ENCODE results near the gene TOP3A.

Gene TOP3A

DNA sequence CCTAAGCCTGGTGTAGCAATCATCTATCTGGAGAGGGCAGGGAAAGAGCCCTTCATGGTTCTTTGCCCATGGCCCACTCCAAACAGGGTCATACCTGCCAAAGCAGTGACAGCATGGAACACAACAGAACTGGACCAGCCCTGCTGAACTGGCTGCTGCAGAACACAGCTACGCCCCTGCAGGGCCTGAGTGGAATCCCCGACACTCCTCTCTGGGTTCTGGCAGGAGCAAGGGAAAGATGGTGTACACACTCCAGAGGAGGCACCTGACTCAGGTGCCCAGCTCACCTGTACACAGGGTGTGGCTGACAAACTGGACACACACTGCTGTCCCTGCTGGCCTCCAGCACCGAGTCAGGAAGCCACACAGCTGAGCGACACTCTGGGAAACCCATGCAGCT lies 34.5 kb downstream of the TOP3A start:
- DNase-seq (ENCODE audit: low read depth), result no peak

DNA sequence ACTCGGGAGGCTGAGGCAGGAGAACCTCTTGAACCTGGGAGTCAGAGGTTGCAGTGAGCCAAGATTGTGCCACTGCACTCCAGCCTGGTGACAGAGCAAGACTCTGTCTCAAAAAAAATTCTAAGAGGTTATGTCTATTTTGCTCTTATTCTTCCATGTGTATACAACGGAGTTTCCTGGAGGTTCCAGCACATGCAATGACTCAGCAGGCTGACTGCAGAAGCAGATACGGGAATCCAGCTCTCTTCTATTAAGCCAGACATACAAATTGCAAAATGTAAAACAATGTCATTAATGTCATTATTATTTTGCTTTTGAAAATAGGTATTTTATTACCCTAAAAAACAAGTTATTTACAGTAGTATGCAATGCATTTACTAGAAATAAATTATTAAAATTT lies 35.9 kb downstream of the TOP3A start:
- DNase-seq (ENCODE audit: low read depth), result peak; percentile 46

DNA sequence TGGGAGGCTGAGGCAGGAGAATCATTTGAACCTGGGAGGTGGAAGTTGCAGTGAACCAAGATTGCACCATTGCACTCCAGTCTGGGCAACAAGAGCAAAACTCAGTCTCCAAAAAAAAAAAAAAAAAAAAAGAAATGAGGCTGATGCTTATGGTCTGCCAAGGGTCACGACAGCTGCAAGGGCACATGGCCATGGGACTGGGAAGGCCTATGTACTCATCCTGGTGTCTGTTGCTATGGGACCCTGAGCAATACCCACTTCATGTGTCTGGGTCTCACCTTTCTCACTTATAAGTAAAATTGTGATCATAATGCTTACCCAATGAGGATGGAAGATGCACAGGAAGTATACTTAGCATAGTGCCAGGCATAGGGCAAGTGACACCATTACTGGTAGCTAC lies 37.7 kb downstream of the TOP3A start:
- no peak for DNase-seq (ENCODE audit: low read depth)

DNA sequence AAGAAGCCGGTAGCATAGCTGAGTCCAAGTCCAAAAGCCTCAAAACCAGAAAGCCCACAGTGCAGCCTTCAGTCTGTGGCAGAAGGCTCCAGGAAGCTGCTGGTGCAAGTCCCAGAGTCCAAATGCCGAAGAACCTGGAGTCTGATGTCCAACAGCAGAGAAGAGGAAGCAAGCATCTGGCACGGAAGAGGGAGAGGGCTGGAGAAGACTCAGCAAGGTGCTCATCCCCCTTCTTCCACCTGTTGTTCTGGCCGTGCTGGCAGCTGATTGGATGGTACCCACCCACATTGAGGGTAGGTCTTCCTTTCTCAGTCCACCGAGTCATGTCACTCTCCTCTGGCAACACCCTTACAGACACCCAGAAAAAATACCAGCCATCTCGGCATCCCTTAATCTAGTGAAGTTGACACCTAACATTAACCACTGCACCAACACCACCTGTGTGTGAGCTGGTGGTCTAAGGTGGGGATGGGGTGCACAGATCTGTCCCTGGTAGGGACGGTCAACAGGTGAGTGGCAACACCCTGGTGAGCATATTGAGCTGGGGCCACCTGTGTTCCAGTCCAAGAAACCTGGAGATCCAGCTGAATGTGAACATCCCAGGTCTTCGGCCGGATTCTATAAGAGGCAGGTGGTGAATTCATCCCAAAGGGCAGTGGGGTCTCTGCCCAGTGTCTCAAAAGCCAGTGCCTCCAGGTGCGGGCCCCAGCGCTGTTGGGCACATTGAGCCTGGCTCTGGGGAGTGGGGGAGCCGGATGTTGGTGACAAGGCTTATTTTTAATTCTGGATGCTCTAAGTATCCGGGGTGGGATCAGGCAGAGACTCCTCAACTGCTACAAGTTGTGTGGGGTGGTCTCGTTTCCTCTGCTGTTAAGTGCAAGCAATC lies 44.5 kb downstream of the TOP3A start:
- DNase-seq (ENCODE audit: low read depth), result no peak

DNA sequence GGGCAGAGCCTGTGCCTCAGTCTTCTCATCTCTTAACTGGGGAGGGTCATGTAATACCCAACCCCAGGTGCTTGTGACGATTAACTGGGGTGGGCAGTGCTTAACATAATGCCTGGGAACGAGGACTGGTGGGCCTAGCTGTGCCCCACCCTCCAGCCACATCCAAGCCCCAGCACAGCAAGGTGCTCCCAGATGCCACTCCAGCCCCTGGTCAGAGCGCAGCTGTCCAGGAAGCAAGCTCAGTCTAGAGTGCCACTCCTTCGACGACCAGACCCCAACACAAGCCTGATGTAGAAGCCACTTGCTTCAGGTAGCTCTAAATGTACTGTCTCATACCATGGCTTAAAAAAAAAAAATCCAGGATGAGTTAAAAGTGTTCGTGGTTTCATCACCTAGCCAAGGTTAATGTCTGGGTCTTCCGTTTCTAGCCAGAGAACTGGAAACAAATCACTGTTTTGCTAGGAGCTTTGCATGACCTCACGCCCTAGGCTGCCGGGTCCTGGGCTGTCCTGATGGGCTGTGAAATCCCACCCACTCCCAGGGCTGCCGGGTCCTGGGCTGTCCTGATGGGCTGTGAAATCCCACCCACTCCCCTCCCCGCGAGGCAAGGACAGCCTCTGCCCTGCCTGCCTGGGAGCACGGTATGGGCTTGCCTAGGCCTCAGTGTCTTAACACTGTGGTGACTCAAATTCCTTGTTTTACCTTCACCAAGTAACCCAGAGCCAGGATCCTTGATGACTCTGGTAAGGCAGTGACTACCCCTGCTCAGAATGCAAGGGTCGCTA lies 46.7 kb downstream of the TOP3A start:
- no peak for DNase-seq (ENCODE audit: low read depth)

DNA sequence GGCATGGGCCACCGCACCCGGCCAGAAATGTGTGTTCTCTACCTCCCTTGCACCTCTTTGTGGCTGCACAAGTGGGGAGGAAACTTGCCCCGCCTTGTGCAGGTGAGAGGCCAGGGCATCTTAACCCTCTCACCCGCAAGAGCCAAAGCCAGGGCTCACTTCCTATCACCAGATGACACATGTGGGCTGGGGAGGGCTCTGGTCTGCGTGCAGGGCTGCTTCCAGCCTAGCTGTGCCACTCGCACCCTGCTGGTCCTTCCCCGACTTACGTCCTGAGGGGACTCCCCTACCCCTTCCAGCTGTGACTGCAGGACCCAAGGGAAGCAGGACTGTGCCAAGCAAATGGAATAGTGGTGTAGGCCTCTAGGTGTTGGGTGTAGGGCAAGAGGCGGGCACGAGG lies 47.4 kb downstream of the TOP3A start:
- no peak for DNase-seq (ENCODE audit: low read depth)

DNA sequence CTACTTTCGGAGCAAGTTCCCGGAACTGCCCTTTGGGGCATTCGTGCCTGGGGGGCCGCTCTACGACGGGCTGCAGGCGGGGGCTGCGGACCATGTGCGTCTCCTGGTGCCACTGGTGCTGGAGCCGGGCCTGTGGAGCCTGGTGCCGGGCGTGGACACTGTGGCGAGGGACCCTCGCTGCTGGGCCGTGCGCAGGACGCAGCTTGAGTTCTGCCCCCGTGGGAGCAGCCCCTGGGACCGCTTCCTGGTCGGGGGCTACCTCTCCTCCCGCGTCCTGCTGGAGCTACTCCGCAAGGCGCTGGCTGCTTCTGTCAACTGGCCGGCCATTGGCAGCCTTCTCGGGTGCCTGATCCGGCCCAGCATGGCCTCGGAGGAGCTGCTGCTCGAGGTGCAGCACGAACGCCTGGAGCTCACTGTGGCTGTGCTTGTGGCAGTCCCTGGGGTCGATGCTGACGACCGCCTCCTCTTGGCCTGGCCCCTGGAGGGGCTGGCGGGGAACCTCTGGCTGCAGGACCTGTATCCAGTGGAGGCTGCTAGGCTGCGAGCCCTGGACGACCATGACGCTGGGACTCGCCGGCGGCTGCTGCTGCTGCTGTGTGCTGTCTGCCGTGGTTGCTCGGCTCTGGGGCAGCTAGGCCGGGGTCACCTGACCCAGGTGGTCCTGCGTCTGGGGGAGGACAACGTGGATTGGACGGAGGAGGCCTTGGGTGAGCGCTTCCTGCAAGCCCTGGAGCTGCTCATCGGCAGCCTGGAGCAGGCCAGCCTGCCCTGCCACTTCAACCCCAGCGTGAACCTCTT lies 50.7 kb downstream of the TOP3A start:
- no peak for DNase-seq (ENCODE audit: low read depth)

DNA sequence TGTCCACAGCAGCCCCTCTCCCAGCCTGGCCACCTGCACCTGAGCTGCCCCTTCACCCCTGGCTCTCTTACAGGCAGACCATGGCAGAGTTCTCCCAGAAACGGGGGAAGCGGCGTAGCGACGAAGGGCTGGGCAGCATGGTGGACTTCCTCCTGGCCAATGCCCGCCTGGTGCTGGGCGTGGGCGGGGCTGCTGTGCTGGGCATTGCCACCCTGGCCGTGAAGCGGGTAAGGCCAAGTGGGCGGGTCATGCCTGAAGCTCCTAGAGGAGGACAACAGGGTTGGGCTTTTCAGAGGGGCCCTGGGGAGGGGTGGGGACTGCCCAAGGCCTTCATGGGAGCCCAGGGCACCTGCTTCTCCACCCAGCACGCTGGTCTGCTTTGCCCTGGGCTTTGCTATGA lies 52.2 kb downstream of the TOP3A start:
- DNase-seq (ENCODE audit: low read depth), result no peak

DNA sequence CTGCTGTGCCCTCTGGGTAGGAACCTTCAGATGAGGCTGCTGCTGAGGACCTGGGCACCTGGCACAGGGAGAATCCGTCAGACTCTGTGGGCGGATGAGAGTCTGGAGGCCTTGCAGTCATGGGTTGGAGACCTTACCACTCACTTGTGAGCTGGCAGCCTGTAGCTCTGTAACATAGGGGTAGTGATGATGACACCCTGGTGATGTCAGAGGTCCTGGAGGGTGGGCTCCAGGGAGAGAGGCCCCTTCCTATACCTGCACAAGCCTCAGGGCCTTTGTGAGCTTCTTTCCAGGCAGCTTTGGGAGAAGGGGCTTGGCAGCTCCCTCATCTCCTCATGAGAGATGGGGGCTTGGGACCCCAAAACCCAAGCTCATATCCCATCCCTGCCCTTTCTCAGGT lies 52.7 kb downstream of the TOP3A start:
- DNase-seq (ENCODE audit: low read depth), result no peak

DNA sequence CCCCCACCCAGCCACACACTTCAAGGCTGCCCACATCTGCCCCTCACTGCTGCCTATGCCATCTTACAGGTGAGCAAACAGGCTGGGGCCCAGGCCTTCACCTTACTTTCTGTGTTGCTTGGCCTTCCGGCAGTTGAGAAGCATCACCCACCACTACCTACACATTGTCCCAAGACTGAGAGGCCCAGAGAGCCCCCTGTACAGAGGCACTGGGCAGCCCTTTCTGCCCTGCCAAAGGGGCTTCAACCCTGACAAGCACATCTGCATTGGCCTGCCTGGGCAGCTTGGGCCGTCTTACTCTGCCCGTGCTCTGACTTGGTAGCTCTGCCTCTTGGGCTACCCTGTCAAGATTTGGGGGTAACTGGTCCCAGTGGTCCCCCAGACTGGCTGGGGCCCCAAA lies 53.1 kb downstream of the TOP3A start:
- DNase-seq (ENCODE audit: low read depth), result no peak

DNA sequence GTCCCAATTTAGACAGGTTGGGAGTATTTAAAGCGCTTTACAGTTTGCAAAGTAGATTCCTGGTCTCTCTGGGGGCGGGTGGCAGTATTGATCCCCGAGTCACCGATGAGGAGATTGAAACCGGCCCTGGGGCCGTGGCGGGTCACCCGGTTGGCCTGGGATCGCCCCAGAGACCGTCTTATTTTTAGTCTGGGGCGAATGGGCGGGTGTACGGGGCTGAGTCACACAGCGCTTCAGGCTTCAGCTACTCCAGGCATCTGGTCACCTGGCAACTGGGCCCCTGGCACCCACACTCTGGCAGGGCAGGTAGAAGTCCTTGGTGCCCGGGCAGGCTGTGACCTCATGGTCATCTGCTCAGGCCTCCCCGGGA lies 53.7 kb downstream of the TOP3A start:
- peak; percentile 36 for DNase-seq (ENCODE audit: low read depth)

DNA sequence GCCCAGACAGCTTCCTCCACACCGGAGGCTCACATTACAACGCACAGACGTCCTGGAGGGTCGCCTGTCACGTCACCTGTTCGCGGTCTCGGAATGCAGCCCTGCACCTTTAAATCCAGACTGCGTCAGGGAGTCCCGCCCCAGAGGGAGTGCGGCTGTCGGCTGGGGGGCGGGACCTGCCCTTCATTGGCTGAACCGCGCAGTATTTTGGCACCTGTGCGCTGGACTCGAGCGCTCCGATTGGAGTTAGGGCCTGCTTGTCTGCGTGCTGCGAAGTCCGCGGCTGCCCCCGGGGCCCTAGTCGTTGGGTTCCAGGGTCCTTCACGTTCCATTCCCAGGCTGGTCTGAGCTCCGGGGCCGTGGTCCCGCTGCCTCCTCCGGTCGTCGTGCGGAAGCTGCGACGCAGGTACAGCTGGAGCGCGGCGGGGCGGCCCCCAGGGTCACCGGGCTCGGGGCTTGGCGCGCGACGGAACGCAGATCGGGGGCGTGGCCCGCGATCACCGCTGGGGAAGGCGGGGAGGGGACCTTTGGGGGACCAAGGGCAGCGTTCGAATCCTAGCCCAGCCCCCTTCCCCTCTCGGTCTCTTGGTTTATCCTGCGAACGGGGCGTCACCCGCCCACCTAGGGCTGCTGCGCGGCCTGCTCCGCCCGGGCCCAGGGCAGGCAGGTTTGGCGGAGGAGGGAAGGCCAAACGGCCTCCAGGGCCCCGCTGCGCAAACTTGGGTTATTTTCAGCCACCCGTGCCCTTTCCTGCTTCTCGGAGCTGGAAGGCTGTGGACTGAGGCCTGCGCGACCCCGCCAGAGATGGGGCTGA lies 54.3 kb downstream of the TOP3A start, which contains the start of gene MIEF2:
Gene MIEF2 (plus strand): TSS at position 331 of the 814 bp plus-strand sequence. CDS start 2,059 bp downstream, outside the sequence.
- DNase-seq (ENCODE audit: low read depth), result peak; percentile 93

DNA sequence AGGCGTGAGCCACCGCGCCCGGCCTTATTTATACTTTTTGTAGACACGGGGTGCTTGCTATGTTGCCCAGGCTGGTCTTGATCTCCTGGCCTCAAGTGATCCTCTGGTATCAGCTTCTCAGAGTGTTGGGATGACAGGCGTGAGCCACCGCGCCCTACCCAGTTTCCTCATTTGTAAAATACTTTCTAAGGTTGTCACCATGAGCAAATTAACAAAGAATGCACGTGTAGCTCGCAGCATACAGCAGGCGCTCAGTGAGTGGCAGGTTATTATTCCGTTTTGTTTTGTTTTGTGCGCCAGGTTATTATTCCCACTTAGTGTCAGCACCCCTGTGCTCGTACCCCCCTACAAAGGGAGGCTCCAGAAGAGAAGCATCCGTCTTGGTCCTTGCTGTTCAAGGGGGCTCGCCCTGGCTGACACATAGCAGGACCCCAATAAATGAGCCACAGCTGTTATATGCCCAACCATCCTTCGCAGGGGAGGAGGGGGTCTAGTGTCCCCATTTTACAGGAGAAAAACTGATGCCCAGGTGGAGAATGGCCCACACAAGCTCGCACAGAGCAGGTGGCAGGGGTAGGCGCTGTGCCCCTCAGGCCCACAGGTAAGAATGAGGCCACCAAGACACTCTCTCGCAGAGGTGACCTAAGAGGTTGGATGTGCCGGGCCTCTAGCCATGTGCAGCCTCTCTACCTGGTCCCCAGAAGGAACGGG lies 55.0 kb downstream of the TOP3A start:
- DNase-seq (ENCODE audit: low read depth), result no peak

DNA sequence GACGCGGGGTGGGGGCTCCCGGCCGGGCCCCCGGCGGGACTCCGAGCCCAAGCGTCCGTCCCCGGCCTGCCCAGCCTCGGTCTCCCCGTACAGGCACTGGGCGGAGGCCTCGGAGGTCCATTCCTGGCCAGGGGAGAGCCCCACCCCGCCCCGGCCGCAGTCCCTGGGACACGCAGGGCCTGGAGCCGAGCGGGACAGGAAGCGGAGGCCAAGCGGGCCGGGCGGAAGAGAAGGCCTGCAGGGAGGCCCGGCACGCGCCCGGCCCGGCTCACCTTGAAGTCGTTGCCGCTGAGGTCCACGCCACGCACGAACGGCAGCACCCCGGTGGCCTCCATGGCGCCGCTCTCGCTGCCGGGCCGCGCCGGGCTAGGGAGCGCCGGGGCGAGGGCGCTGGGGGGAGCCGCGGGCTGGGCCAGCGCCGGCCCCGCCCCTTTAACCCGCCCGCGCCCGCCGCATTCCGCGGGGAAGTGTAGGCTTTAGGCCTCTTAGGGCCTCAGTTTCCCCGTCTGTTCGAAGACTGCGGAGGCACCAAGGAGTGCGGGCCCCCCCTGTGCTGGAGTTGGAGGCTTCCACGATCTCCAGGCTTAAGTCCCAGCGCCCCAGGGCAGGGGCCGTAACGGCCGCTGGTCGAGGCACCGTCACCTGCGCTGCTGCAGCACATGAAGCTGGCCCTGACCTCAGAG lies 56.3 kb downstream of the TOP3A start, which contains the start of gene FLII:
Gene FLII (minus strand): TSS at position 383 of the 683 bp plus-strand sequence. CDS start 48 bp downstream, at position 335.
- DNase-seq (ENCODE audit: low read depth), result no peak

DNA sequence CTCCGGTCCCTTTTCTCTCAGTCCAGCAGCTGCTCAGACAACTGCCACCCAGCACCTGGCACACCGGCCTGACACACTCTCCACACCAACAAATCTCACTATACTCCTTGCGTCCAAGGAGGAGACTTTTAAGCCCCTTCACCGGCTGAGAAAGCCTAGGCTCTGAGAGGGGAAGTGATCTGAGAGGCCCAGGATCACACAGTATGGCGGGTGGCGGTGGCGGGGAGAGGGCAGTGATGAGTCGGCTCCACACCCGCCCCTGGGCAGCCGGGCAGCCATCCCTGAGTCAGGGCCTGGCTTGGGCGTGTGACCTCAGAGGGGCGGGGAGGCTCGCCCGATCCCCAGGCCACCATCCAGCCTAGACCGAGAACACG lies 56.8 kb downstream of the TOP3A start:
- DNase-seq (ENCODE audit: low read depth), result peak; percentile 77

DNA sequence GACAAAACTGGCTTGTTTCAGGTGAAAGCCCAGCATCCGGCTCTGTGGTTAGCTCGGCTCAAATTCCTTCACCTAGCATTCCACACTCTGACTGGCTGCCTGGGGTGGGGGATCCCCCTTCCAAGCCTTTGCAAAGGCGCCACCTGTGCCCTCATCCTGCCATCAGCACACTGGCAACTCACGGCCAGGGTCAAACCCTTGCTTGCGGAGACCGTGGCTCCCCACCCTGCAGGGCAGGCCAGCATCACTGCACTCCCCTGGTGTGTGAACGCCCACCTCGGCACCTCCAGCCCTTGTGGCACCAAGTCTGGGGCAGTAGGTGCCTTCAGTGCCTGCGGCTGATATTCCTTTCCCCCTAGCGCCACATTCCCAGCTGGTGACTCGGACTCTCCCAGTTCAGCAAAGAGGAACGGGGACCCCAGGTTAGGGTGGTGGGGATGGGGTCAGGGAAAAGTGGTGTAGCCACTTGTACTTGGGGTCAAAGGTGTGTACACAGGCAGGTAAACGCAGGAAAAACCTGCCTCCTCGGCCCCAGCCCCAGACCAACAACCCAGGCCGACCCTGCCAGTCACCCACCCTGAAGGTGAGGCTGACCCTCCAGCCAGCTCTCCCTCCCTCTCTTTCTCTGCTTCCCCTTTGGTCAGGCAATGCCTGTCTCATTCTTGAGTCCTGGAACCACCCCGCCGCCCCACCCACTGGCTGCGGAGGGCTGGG lies 57.4 kb downstream of the TOP3A start:
- DNase-seq (ENCODE audit: low read depth), result no peak

DNA sequence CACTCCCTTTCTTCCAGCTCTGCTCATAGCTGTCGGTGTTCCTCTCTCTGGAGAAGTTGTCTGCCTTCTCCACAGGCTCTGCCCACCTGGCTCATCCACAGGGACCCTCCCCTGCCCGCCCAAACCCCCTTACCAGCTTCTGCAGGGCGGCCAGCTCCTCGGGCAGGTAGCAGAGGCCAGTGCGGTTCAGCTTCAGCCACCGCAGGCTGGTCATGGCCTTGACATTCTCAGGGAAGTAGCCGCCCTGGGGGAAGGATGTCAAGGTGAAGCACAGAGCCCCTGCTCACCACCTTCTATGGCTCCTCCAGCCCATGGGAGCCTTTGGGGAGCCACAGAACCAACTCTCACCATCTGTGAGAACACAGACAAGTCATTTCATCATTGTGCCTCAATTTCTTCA lies 58.0 kb downstream of the TOP3A start:
- DNase-seq (ENCODE audit: low read depth), result no peak

DNA sequence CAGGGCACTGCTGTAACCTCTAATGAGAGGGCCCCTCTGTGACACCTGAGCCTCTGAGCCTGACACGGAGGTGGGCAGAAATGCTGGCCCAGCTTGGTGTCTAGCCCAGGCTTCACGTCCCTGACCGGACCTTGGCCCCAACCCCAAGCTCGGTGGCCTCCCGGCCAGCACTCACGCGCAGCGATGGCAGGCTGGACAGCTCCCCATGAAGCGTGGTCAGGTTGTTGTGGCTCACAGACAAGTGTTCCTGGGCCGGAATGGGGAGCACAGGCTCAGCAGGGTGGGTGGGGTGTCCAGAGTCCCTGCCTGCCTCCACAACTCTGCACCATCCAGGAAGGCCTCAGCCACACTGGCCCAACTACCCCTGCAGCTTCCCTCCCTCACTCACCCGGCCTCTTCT lies 58.4 kb downstream of the TOP3A start:
- DNase-seq (ENCODE audit: low read depth), result no peak

DNA sequence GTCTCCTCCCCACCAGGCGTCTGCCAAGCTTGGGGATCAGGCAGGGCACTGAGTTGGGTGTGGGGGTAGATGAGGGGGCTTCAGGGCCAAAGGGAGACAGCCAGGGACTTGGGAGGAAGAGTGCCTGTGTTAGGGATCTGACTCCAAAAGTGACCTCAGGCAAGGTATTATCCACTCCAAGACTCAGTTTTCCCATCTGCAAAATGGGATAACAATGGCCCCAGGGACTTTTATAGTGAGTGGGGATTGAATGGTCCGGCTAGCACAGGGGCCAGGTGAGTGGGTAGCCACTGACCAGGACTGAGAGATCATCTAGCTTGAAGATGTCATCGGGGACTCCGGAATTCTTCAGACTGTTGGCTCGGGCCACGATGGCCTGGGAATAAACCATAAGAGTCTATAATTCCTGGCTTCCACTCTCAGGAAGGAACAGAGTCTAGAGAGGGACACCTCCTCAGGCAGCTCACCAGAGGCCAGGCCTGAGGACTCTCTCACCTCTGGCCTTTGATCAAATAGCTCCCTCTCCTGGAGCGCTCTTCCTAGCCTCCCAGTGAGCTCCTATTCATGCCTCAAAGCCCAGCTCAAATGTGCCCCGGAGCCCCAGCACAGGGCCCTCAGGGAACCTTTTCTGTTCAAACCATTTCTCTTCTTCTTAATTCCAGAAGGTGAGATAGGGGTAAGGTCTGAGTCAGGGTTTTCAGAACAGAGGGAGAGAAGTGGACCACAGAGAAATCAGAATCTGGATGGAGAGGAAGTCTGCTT lies 59.7 kb downstream of the TOP3A start:
- no peak for DNase-seq (ENCODE audit: low read depth)
